AG20443 (cell line): ENCODE results near the gene AOPEP.
A peak's percentile ranks its signal among the peaks of the same experiment; 100 is the strongest.

Source experiments
- DNase-seq: peaks from one replicate; pipeline ENCODE4 v3.0.0; 2012; ENCODE audit warnings: low spot score, mixed read lengths

AOPEP gene

GRCh38 chr9:94767331-94768072 is 41.0 kb downstream of the AOPEP start:
- DNase-seq = no peak

DNA sequence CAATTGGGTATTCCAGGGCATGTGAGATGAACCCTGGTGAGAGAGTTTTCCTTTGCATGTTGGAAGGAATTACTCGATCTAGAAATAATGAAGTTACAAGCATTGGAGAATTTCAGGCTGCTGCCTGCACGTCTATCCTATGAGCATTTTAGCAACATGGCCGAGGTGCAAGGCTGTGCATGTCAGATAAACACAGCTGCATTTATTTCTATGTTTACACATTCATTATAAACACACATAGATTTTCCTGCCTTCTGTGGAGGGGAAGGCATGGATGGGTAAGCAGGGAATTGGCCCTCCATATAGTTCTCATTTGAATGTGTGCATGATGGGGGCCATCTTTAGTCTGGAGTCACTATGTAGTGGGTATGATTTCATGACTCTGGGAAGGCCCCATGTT is 42.3 kb downstream of the AOPEP start:
- no peak for DNase-seq

GRCh38 chr9:94770334-94770733 is 43.8 kb downstream of the AOPEP start:
- DNase-seq = no peak

GRCh38 chr9:94771096-94771495 is 44.6 kb downstream of the AOPEP start:
- no peak for DNase-seq

GRCh38 chr9:94772144-94772543 is 45.6 kb downstream of the AOPEP start:
- no peak for DNase-seq

DNA sequence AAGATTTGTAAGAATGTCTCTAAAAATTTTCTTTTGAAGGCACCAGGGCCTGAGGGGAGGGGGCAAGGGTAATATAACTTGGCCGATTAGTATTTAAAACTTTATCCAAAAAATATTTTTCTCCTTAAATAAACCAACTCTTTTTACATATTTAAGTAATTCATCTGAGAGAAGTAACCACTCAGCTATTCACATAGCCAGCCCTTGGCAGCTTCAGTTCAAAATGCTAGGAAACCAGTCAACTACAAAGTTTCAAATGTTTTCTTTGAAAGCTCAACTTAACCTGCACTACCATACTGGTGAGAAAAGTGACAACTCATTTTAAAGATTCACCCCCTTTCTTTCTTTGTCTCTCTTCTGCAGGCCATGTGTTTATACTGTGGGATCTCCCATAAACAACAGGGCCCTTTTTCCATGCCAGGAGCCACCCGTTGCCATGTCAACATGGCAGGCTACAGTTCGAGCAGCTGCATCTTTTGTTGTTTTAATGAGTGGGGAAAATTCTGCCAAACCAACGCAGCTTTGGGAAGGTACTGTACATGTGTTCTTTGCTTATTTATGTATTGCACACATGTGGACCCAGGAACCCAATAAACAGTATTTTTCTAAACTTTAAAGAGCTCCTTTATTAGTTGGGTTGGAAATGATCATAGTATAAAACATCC is 46.3 kb downstream of the AOPEP start:
- DNase-seq = peak; percentile 50

GRCh38 chr9:94773655-94774054 is 47.2 kb downstream of the AOPEP start:
- no peak for DNase-seq

DNA sequence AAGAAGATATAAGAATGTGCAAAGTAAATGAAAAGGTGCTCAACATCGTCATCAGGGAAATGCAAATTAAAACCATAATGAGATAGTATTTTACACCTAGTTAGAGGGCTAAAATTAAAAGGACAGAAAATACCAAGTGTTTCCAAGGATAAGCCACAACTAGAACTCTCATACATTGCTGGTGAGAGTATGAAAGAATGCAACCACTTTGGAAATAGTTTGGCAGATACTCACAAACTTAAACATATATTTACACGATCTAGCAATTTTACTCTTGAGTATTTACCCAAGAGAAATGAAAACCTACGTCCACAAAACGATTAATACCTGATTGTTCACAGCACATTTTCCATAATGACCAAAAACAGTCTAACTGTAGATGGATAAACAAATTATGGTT is 51.5 kb downstream of the AOPEP start:
- DNase-seq = no peak

DNA sequence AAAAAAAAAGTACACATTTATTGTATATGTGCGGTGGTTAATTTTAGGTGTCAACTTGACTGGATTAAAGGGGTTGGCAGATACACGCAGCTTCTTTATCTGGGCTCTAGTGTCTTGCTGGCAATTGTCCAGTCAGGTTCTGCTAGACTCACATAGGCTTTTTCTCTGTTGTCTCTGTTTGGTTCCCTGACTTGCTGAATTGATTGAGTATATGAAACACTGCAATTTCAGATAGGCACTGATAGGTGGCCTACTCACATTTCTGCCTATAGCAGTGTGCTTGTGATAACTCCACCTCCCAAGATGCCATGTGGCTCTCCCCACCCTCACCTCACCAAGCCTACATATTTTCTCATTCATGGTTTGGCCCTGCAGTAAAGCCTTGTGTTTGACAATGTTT is 52.5 kb downstream of the AOPEP start:
- DNase-seq = no peak

DNA sequence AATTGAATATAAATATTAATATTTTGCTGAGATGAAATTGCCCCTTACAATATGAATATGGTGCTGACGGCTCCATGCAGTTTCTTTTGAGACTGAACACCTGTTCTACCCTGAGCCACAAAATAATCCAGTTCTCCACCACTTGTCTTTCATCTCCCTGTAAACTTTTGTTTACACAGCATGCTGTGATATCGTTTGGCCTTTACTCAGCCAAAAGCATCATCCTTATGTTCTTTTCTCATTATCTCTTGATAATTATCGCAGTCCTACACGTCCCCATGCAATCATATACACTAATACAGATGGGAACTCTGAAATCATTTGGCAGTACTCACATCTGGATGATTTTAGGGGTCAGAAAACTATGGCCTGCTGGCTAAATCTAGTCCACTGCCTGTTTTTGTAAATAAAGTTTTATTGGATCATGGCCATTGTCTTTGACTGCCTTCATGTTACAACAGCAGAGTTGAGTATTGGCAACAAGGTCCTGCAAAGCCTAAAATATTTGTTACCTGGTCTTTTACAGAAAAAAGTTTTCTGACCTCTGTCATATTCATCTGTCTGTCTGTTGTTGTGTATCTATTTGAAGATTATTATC is 53.3 kb downstream of the AOPEP start:
- no peak for DNase-seq

DNA sequence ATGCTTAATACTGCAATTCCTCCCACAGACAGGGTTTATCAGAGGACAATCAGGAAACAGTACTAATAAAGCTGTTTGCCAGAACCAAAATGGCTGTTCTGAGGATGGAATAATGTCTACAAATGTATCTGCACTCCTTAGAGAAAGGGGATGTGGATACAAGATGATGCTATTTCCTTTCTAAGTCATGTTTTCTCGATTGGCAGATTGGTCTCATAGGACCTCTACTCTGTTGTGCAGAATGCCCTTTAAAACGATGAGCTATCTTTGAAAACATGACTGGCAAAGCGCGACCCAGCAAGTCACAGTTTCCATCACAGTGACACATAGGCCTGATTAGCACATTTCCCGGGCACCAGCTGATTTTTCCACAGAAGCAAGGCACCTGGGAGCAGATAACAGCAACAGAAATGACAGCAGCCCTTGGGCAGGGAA is 54.0 kb downstream of the AOPEP start:
- no peak for DNase-seq

DNA sequence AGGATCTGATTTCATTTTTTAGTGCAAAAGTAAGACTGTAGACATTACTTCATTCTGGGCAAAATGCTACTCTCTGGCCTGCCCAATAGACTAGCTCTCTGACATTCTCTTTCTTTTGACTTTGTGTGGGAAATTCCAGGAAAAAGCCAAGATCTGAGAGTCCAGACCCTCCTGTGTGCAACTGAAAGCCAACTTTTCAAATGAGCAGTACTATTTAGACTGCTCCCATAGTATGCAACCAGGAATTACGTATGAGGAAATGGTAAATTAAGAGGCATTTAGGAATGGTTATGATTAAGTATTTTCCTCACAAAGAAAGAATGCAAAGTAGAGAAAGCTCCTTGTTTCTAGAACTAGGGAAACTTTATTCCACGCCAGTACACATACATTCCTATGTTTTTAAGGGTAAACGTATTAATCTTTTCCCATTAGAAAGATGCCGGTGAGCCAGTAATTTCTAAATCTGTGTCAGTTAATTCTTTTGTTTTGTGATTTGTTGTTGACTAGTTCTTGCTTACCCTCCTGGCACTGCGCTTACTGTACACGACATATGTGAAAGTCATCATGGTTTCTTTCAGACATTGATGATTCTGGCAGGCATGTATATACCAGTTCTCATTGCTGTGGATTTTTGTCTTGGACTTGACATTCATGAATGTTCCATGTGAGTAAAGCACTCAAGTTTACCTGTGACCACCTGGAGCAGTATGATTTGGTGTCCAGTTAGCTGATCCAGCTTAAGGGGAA is 56.0 kb downstream of the AOPEP start:
- peak; percentile 47 for DNase-seq

GRCh38 chr9:94783102-94783682 is 56.7 kb downstream of the AOPEP start:
- DNase-seq = peak; percentile 65

GRCh38 chr9:94783928-94784327 is 57.4 kb downstream of the AOPEP start:
- no peak for DNase-seq

DNA sequence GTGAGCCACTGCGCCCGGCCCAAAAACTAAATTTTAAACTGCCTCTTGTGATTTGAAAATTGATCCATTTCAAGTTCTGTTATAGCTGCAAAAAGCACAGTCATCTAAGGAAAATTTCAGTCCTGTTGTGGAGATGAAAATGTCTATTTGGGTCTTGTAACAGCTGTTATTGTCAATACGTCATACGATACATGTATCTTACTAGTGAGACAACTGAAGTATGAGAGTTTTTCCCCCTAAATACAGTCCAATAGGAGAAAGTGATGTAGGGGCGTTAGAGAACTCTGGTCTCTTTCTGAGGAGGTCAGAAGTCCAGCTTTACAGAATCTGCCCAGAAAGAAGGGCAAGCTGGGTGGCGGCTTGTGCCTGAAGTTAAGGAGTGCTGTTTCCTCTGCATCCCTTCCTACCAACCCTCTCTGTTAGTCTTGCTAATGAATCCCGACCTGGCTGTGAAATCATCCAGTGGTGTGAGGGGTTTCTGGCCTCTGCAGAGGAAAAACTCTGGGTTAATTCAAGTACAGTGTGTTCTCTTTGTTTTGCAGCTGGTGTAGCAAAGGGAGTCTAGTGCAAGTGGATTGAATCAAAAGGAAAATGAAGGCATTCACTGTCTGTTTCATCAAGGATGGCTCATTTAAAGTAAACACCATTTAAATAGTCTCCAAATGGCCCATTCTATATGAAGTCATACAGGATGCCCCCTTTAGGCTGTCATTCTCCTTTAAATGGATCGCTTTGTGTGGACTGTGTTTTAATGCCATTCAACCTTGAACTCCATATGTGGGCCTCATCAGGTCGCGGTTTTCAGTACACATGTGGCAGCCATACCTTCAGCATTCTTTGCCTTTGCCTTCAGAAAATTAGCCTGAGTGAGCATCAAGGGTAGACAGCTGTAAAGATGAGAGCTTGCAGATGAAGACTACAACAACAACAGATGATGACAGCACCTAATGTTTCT is 59.0 kb downstream of the AOPEP start:
- DNase-seq = no peak

DNA sequence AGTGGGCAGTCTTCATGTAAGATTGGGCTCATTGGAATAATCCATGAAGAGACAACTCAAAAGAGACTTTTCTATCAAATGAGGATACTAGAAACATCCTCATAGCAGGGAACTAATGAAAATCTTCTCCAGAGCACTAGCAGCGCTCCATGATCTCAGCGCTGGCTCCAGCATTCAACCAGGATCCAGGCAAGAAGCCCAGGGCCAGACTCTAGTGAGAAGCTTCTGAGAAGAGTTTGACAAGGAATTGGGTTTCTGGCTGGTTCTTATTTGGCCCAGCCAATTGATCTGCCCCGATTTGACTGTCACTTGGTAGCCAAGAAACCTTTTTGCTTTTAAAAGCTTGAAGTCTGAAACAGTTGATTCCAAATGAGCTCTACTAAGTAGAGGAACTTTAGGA is 60.1 kb downstream of the AOPEP start:
- DNase-seq = no peak

DNA sequence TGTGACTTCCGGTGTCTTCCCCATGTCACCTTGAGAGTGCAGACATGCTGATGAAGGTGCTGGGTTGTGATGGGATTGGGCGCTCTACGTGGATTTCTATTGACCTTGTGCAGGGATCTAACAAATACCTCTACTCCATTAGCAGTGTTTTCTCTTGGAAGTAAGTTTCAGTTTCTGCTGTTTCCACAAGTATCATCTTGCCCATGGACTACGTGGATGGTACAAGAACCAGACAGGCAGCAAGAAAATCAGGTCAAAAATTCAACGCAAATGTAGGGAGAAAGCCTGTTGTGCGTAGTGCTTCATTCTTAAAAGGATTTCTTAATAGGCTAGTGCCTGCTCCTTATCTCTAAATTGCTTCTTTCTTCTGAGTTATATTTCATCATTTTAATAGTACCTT is 60.8 kb downstream of the AOPEP start:
- no peak for DNase-seq

DNA sequence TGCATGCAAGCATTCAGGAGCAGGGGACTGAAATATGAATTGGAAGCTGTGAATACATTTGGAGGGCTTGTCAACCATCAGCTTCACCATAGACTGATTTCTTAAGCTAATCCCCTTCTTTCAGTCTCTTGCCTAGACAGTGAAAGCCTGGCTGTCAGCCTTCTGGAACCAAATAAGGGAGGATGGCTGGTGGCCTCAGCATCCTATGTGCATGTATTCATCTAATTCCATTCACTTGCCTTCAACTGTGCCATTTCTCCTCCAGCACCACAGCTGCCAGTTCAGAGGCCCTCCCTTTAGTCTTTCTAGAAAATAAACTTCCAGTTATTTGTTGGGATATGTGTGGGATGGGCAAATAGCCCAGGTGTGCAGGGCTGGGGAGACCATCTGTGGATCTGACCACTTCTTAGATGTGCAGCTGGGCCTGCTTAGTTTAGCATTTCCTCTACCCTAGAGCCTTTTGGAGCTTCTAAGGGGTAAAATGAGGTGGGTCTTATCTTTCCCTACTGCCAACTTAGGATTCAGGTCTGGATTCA is 62.1 kb downstream of the AOPEP start:
- no peak for DNase-seq

DNA sequence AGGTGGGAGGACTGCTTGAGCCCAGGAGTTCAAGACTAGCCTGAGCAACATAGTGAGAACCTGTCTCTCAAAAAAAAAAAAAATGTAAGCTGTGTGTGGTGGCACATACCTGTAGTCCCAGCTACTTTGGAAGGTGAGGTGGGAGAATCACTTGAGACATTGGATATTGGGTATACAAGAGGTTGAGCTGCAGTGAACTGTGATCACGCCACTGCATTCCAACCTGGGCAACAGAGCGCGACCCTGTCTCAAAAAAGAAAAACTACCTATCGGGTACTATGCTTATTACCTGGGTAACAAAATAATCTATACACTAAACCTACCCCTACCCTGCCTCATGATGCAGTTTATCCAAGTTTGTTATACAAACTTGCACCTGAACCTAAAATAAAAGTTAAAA is 64.9 kb downstream of the AOPEP start:
- DNase-seq = no peak

DNA sequence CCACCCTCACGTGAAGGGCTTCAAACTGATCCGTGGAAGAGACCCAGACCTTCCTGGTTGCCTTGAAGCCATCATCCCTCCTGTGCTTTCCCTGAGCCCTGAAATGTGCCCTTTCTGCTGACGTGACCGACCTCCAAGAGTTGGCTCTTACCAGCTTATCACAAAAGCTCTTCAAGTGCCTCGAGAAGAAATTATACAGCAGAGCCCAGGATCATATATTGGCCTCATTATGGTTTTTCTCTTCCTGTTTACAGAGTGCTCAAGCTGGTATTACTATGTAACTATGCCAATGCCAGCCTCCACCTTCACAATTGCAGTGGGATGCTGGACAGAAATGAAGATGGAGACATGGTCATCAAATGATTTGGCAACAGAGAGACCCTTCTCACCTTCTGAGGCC is 66.0 kb downstream of the AOPEP start:
- DNase-seq = no peak
